Dedifferentiated amniotic fluid mesenchymal stem cell (primary cell): ENCODE data around the gene ST7.
A peak's percentile ranks its signal among the peaks of the same experiment; 100 is the strongest.
"Not testable (repeated sequence)": the region's sequence is repeated elsewhere in the genome, so short reads cannot be mapped to it uniquely, and the experiment has no call there.

Experiments
- DNase-seq: peaks from one replicate; pipeline ENCODE4 v3.0.0-alpha.2; 2016; ENCODE audit errors: extremely low spot score

ST7 gene

GRCh38 chr7:116953372-116953905, at the start of gene ST7:
TSS of gene ST7 (plus strand) at chr7:116953501. CDS start at chr7:116953541, 40 bp downstream.
- peak; percentile 51 for DNase-seq

GRCh38 chr7:116906391-116906790, 46.9 kb upstream of the ST7 start:
- DNase-seq, result no peak

GRCh38 chr7:116910383-116910782, 42.9 kb upstream of the ST7 start:
- no peak for DNase-seq

GRCh38 chr7:116911801-116912200, 41.5 kb upstream of the ST7 start:
- no peak for DNase-seq

- DNase-seq, result no peak
Measured at GRCh38 chr7:116912269-116912909, 40.9 kb upstream of the ST7 start.

GRCh38 chr7:116918704-116919103, 34.6 kb upstream of the ST7 start:
- DNase-seq, result peak; percentile 69

GRCh38 chr7:116920359-116920758, 32.9 kb upstream of the ST7 start:
- no peak for DNase-seq

GRCh38 chr7:116922545-116922944, 30.8 kb upstream of the ST7 start:
- no peak for DNase-seq

- DNase-seq, result no peak
Measured at GRCh38 chr7:116924741-116925140, 28.6 kb upstream of the ST7 start.

- DNase-seq, result no peak
Measured at GRCh38 chr7:116929021-116929420, 24.3 kb upstream of the ST7 start.

- peak; percentile 76 for DNase-seq
Measured at GRCh38 chr7:116929914-116930913, 23.1 kb upstream of the ST7 start.

GRCh38 chr7:116932566-116932965, 20.7 kb upstream of the ST7 start:
- DNase-seq, result no peak

- no peak for DNase-seq
Measured at GRCh38 chr7:116933465-116933864, 19.8 kb upstream of the ST7 start.

- DNase-seq, result no peak
Measured at GRCh38 chr7:116934580-116934979, 18.7 kb upstream of the ST7 start.

- DNase-seq, result not testable (repeated sequence)
Measured at GRCh38 chr7:116936844-116937243, 16.5 kb upstream of the ST7 start.

GRCh38 chr7:116938678-116939077, 14.6 kb upstream of the ST7 start:
- no peak for DNase-seq

GRCh38 chr7:116940689-116941370, 12.5 kb upstream of the ST7 start:
- DNase-seq, result no peak

GRCh38 chr7:116942504-116942903, 10.8 kb upstream of the ST7 start:
- no peak for DNase-seq

- no peak for DNase-seq
Measured at GRCh38 chr7:116948934-116949333, 4.4 kb upstream of the ST7 start.

- no peak for DNase-seq
Measured at GRCh38 chr7:116949941-116950801, 3.1 kb upstream of the ST7 start.

- DNase-seq, result no peak
Measured at GRCh38 chr7:116950889-116951351, 2.4 kb upstream of the ST7 start.
